A673 (cell line): ENCODE results near the gene RPL39. TPM values are rescaled to one million over a fixed set of nuclear protein-coding genes. Genes with fewer than 3 reads are reported as not detected.
A peak's percentile ranks its signal among the peaks of the same experiment; 100 is the strongest.

Experiments used
- Bru-seq: library from RNA; stranded (reverse); fragments of 400-500 nt; gene quantifications from one replicate; lab custom pipeline; 2021; lab: Mats Ljungman, UMichigan
- BruChase-seq, 2 experiments: library from RNA; stranded (reverse); fragments of 400-500 nt; gene quantifications; one replicate each; lab custom pipeline; 2021; lab: Mats Ljungman, UMichigan
- BruUV-seq: library from RNA; stranded (reverse); fragments of 400-500 nt; replicated peaks from 2 replicates; lab custom pipeline; 2021; lab: Mats Ljungman, UMichigan
- CTCF ChIA-PET: fragments of 300-600 bp; sonication (Branson Sonifier 250); formaldehyde crosslinking; loops from one replicate; lab custom pipeline; 2022; ENCODE audit warnings: antibody characterized with exemption; lab: Charles Lee
- POLR2A ChIA-PET: fragments of 300-600 bp; sonication (Branson Sonifier 250); formaldehyde crosslinking; loops from one replicate; lab custom pipeline; 2022; ENCODE audit warnings: antibody characterized with exemption; ENCODE audit not compliant: low non-redundant PET; lab: Charles Lee
- DNase-seq: peaks from one replicate; pipeline ENCODE4 v3.0.0-alpha.2; 2015; ENCODE audit warnings: low spot score
- H3K27ac ChIP-seq: fragments of 200-600 bp; sonication (generic); 2 replicates; pipeline ENCODE4 v1.5.1; 2016; ENCODE audit warnings: mixed run types, low read depth, mild to moderate bottlenecking, mixed read lengths, antibody characterized with exemption, low read length; ENCODE audit not compliant: poor library complexity, severe bottlenecking
- H3K27me3 ChIP-seq: fragments of 200-600 bp; sonication (generic); replicated peaks from 2 replicates; pipeline ENCODE4 v1.6.1; 2017; ENCODE audit warnings: mixed run types, low read depth, mild to moderate bottlenecking, mixed read lengths, antibody characterized with exemption, low read length; ENCODE audit not compliant: insufficient read depth, poor library complexity
- H3K36me3 ChIP-seq: fragments of 200-600 bp; sonication (generic); 2 replicates; pipeline ENCODE4 v1.6.1; 2016; ENCODE audit warnings: mixed run types, mild to moderate bottlenecking, mixed read lengths, antibody characterized with exemption, low read length; ENCODE audit not compliant: insufficient read depth, poor library complexity, severe bottlenecking
- H3K4me1 ChIP-seq: fragments of 200-600 bp; sonication (generic); 2 replicates; pipeline ENCODE4 v1.6.1; 2017; ENCODE audit warnings: mixed run types, mild to moderate bottlenecking, mixed read lengths, antibody characterized with exemption, low read length; ENCODE audit not compliant: insufficient read depth, poor library complexity, severe bottlenecking
- H3K4me3 ChIP-seq: fragments of 200-600 bp; sonication (generic); 2 replicates; pipeline ENCODE4 v1.5.1; 2016; ENCODE audit warnings: low read depth, mixed run types, mild to moderate bottlenecking, mixed read lengths, low read length; ENCODE audit not compliant: poor library complexity, severe bottlenecking
- H3K9me3 ChIP-seq: fragments of 200-600 bp; sonication (generic); 2 replicates; pipeline ENCODE4 v1.6.1; 2016; ENCODE audit warnings: mixed run types, low read depth, mild to moderate bottlenecking, mixed read lengths, antibody characterized with exemption, low read length; ENCODE audit not compliant: poor library complexity, severe bottlenecking
- EZH2 ChIP-seq: fragments of 200-600 bp; sonication (generic); IDR thresholded peaks from 2 replicates; pipeline ENCODE4 v1.6.1; 2017; ENCODE audit warnings: borderline replicate concordance, low read depth, mild to moderate bottlenecking, mixed read lengths, antibody characterized with exemption, low read length; ENCODE audit not compliant: poor library complexity, severe bottlenecking
- intact Hi-C: fragments of 100-400 bp; cut with micrococcal nuclease; formaldehyde crosslinking; loops from one replicate; pipeline ENCODE4 v1.10.0; 2022; ENCODE audit not compliant: unreplicated experiment
- long read RNA-seq: library from polyadenylated mRNA; stranded (forward); transcript quantifications from one replicate; pipeline ENCODE4 v2.0.0, GENCODE V29; 2022
- total RNA-seq: library from RNA; stranded (reverse); gene quantifications from 2 replicates; pipeline ENCODE4 v1.2.3, GENCODE V29; 2021
- TF ChIP-seq, protein P1 (sequence below): fragments of 300-800, 200-600 bp; sonication (generic); conservative IDR thresholded peaks from 2 replicates; pipeline ENCODE4 v1.5.1; 2017; ENCODE audit warnings: low read depth, mild to moderate bottlenecking, antibody characterized with exemption, low read length, moderate library complexity, mixed read lengths

RPL39 gene
- 1,626 and 1,742 TPM in 2 replicates for total RNA-seq
- Bru-seq, nascent RNA, result percentile 97 among the genes with signal in this experiment
- percentile 85 among the genes with signal in this experiment for BruChase-seq, experiment 1, labeled RNA remaining after a 2-hour chase
- percentile 91 among the genes with signal in this experiment for BruChase-seq, experiment 2, labeled RNA remaining after a 6-hour chase
- long read RNA-seq, transcript RPL39-201 (3 exons, 401 nt), result major isoform, 264 of 283 reads
- long read RNA-seq, partial matches to known transcripts, result 16 of 283 reads
- long read RNA-seq, other reads (novel, unspliced or antisense), result 1 of 283 reads

DNA sequence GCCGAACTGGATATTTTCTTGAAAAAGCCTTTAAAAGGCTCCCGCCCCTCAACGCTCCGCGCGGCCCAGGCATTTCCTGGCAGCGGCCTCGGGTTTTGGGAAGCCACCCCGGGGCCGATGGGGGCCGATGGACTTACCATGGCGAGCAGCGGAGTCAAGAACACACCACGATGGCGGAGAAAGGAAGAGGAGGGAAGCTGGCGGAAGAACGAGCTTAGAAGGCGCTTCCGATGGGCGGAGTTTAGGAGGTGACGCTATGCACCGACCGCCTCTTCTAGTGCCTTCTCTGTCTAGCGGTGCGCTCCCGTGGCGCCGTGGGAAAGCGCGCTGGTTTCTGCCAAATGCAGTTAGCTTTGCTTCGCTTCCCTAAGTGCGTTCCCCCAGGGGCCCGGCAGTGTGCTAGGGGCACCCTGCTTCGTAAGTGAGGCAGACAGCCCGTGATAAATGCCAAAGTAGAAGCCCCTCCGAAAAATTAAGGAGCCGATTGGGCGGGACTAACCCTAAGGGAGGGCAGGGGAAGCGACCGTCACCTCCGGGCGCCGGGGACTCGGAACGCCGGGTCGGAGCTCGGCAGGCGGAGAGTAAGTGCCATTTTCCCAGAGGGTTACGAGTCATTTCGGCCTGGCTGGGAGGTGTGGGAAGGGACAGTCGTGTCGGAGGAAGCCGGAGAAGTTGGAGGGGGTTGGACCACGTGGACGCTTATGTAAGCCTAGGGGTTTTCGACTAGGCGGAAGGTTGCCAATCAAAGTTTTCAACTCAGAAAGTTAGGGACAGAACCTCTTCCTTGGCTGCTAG, at the start of gene RPL39:
Gene RPL39, minus strand, starts transcription at position 194 of the 795 bp plus-strand sequence. Its CDS starts 54 bp downstream, at position 140.
- POLR2A ChIA-PET, result interaction anchor here (0.5 to 1.0 kb wide), 5 partner anchors 74 to 770 kb away, joined by 3 to 7 read pairs (median 4); partner anchors contain the start of genes NDUFA1 and RNF113A
- Histone ChIP-seq H3K27ac (peak within 1 kb of the TSS; percentile 90), H3K4me1 (no peaks in the 10 kb centered on the region), H3K27me3 (no peaks in the 10 kb centered on the region), H3K9me3 (no peaks in the 10 kb centered on the region), H3K4me3 (peak within 1 kb of the TSS; percentile 68), H3K36me3 (peaks cover 31% of the 10 kb centered on the region)
- CTCF ChIA-PET, result interaction anchor here (0.7 kb wide), 1 partner anchor 33 kb away, joined by 8 read pairs; the partner anchor contains the start of gene SOWAHD
- BruUV-seq, result TSS peak; percentile 91
- DNase-seq, result peak; percentile 93
- TF ChIP-seq, protein P1, sequence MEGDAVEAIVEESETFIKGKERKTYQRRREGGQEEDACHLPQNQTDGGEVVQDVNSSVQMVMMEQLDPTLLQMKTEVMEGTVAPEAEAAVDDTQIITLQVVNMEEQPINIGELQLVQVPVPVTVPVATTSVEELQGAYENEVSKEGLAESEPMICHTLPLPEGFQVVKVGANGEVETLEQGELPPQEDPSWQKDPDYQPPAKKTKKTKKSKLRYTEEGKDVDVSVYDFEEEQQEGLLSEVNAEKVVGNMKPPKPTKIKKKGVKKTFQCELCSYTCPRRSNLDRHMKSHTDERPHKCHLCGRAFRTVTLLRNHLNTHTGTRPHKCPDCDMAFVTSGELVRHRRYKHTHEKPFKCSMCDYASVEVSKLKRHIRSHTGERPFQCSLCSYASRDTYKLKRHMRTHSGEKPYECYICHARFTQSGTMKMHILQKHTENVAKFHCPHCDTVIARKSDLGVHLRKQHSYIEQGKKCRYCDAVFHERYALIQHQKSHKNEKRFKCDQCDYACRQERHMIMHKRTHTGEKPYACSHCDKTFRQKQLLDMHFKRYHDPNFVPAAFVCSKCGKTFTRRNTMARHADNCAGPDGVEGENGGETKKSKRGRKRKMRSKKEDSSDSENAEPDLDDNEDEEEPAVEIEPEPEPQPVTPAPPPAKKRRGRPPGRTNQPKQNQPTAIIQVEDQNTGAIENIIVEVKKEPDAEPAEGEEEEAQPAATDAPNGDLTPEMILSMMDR, result no peak
- TF ChIP-seq EZH2, result no peak
- intact Hi-C loops, result loop anchor here (5.0 kb wide), 1 partner anchor 81 kb away; the partner anchor contains the start of genes NDUFA1 and RNF113A

DNA sequence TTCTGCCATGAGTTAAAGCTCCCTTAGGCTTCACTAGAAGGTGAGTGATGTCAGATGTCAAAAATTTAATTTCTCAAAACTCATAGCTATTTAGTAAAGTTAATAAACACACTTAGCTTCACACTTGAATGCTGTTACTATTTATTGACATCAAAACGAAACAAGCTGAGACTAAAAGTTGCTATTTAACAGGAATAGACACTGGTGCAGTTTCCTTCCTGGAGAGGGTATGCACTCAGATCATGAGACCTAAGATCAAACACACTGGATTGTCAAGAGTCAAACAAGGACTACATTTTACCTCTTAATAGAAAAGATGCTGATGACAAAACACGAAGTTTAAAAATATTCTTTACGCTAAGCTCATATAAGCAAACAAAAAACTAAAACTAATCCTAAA, 42.5 kb upstream of the RPL39 start:
- BruUV-seq, result no TSS peak
- intact Hi-C loops, result no loop called here
- Histone ChIP-seq H3K4me3 (no peak overlapping the region), H3K4me1 (no peaks in the 10 kb centered on the region), H3K27me3 (no peaks in the 10 kb centered on the region), H3K36me3 (peaks cover 11% of the 10 kb centered on the region), H3K27ac (no peak overlapping the region), H3K9me3 (no peaks in the 10 kb centered on the region)
- POLR2A ChIA-PET, result no interaction called here
- TF ChIP-seq, protein P1, result no peak
- no peak for TF ChIP-seq EZH2
- CTCF ChIA-PET, result no interaction called here
- no peak for DNase-seq

DNA sequence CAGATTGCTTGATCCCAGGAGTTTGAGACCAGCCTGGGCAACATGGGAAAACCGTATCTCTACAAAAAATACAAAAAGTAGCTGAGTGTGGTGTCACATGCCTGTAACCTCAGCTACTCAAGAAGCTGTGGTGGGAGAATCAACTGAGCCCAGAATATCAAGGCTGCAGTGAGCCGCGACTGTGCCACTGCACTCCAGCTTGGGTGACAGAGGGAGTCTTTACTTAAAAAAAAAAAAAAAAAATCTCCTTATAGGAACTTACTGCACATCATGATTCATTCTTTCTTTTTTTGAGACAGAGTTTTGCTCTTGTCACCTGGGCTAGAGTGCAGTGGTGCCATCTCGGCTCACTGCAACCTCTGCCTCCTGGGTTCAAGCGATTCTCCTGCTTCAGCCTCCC, 37.0 kb upstream of the RPL39 start:
- peaks cover 2% of the 10 kb centered on the region for H3K36me3 ChIP-seq
- H3K9me3 ChIP-seq, result no peaks in the 10 kb centered on the region
- H3K4me1 ChIP-seq, result no peaks in the 10 kb centered on the region
- H3K27me3 ChIP-seq, result no peaks in the 10 kb centered on the region
- no peak overlapping the region for H3K4me3 ChIP-seq
- intact Hi-C loops, result no loop called here
- ChIA-PET CTCF (no interaction called here), POLR2A (no interaction called here)
- BruUV-seq, result no TSS peak
- DNase-seq, result no peak
- no peak for TF ChIP-seq EZH2
- TF ChIP-seq, protein P1, result no peak
- H3K27ac ChIP-seq, result no peak overlapping the region
